Glomerular visceral epithelial cell (primary cell): ENCODE data around the gene TBC1D25.

Source experiments
- DNase-seq: peaks from one replicate; pipeline ENCODE4 v3.0.0-alpha.2; 2016; ENCODE audit errors: extremely low spot score

Gene TBC1D25

DNA sequence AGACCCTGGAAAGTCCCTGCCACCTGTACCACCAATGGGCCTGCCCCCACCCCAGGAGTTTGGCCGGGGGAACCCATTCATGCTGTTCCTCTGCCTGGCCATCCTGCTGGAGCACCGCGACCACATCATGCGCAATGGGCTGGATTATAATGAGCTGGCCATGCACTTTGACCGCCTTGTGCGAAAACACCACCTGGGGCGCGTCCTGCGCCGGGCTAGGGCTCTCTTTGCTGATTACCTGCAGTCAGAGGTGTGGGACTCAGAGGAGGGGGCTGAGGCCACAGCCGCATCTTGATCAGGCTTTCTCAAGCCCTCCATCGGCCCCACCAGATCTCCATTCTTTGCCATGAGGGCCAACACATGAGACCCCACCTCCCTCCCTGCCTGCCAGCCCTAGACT lies 21.2 kb downstream of the TBC1D25 start:
- DNase-seq = no peak

DNA sequence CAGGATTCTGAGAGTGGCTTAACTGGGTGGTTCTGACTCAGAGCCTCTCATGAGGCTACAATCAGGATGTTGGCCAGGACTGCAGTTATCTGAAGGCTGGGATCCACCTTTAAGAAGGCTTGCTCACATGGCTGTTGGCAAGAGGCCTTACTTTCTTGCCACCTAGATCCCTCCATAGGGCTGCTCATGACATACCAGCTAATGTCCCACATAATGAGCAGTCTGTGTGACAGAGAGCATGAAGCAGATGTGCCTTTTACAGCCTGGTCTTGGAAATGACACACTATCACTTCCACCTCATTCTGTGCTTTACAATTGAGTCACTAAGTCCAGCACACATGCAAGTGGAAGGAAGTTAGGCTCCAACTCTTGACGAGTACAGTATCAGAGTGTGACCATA lies 30.4 kb downstream of the TBC1D25 start:
- DNase-seq = no peak

DNA sequence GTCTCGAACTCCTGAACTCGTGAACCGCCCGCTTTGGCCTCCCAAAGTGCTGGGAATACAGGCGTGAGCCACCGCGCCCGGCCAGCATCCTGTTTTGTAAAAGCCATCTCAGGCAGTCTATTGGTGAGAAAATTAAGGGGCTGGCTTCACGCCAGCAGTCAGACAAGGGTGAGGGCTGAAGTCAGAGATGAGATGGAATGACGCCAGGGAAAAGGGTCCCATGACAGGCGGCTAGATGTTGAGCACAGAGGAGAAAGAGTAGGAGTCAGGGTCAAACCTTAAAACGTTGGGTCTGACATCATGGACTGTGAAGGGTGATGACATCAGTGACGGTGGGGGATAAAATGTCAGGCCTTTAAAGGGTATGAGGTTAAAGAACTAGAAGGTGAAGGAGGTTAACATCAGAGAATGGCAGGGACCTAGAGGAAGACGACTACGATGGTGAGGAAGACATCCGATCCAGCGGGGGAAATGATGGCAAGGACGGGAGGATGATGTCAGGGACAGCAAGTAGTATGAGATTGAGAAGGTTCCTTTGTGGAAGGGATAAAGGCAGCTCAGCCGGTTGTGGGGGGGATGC lies 34.3 kb downstream of the TBC1D25 start:
- no peak for DNase-seq

DNA sequence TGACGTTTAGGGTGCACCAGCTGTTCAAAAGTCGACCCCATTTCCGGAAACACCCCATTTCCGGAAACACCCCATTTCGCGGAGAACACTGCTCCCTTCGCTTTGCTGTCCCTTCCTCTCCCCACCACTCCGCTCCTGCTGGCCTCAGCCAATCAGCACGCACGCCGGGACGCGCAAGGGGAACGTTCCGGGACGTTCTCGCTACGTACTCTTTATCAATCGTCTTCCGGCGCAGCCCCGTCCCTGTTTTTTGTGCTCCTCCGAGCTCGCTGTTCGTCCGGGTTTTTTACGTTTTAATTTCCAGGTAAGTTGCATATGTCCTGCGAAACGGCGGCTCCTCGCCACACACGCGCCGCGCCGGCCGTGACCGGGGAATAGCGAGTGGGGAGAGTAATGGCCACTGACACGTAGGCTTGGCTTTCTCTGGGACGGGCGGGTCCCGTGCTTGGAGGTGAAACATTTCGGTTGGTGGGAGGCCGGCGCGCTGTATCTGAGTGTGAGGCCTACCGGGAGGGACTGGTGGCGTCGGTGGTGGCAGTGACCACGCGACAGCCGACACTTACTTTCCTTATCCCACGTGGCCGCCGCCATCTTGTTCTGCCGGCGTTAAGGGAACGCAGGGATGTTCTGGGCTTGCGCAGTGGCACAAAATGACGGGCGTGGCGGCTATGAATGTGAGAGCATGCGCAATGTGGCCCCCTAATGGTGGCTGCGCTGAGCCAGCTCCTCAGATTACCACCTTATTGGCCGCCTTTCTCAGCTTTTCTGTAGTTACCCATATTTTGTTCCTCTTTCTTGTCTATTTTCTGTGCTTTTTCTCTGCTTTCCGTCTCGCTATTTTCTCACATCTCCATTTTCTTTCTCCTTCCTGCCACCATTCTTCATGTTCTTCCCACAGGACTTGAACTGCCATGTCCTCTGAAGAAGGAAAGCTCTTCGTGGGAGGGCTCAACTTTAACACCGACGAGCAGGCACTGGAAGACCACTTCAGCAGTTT lies 35.1 kb downstream of the TBC1D25 start, which contains the start of gene RBM3:
Gene RBM3, plus strand, starts transcription at position 215 of the 997 bp plus-strand sequence. Its CDS starts 697 bp downstream, at position 912.
- peak; percentile 91 for DNase-seq

DNA sequence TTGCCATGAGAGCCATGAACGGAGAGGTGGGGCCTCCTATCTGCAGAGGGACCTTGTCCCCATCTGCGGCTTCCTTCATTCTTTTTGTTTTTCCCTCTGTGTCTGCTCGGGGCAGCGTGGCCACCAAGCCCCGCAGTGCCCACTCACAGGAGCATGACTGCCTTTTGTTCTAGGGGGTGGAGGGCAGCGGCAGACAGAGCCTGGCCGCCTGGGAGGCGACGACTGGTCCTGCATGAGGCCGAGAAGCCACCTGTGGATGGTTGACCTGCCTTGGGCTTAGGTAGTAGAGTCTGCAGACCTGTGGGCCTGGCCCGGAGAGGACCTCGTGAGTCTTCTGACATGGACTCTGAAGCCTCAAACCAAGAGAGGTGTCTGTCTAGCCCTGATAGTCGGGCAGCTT lies 36.1 kb downstream of the TBC1D25 start:
- no peak for DNase-seq

DNA sequence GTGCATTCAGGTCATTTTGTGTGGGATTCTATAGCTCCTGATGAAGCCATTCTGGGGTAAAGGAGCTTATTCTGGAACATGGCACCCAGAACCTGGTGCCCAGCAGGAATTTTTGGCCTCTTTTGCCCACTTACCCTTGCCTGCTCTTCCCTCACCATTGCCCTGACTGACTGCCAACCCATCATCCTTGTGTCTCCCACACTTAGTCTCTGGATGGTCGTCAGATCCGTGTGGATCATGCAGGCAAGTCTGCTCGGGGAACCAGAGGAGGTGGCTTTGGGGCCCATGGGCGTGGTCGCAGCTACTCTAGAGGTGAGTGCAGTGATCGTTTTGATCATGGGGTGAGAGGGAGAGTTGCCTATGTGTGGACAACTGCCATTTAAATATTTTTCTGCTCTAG lies 36.6 kb downstream of the TBC1D25 start:
- no peak for DNase-seq

DNA sequence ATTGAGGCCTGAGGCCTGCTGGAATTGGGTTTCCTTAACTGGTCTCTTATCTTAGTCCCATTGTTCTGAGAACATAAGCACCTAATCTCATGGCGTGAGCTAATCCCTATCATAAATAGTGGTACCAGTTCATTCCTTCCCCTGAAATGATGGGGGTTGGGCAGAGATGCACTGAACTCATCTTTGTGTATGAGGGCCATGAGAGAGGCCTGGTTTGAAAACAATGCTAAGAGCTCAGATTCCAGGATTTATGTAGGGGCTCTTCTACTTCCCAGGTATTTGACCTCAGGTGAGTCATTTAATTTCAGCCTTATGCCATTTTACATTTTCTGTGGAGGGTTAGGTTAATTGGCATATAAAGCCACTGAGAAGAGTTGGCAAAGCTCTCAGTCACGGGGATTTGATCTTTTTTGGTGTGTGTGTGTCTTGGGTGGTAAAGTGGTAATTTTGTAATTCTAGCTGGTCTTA lies 39.2 kb downstream of the TBC1D25 start:
- no peak for DNase-seq

DNA sequence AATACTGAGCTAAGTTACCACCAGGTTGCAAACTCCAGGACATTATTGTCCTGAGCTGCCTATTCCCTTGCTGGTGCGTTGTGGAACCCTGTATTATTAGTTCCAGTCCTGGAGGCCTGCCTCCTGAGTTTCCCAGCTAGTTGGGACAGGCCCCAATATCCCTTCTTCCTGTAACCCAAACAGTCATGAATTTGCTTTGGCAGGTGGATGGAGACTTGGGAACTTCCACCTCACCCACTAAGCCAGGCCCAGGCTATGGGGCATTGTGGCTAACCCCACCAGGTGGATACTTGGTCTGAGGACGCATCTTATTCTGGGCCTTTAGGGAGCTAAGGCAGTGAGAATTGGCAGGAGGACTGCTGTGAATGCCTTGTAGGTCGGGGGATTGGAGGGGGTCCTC lies 39.7 kb downstream of the TBC1D25 start:
- DNase-seq = no peak

DNA sequence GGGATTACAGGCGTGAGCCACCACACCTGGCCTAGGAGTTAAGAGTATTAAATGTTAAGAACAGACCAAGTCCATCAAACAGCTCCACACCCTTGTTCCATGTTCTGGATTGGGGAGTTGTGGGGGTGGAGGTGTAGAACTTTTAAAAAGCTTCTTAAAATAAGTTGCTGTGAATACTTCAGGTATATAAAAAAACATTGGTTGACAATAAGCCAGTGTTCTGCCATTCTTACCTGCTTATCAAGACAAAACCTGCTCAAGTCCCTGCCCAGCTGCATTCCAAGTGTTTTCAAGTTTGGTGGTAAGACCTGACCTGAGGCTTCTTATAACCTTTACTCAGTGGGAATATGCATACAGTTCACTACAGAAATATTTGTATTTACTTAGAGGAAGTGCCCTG lies 41.1 kb downstream of the TBC1D25 start:
- DNase-seq = no peak

DNA sequence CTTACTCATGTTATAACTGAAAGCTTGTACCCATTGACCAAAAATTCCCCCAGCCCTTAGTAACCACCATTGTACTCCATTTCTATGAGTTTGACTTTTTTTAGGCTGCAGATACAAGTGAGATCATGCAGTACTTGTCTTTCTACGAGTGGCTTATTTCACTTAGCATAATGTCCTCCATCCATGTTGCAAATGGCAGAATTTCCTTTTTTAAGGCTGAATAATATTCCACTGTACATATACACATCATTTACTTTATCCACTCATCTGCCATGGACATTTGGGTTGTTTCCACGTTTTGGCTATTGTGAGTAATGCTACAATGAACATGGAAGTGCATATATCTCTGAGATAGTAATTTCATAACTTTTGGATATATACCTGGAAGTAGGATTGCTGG lies 45.2 kb downstream of the TBC1D25 start:
- no peak for DNase-seq

DNA sequence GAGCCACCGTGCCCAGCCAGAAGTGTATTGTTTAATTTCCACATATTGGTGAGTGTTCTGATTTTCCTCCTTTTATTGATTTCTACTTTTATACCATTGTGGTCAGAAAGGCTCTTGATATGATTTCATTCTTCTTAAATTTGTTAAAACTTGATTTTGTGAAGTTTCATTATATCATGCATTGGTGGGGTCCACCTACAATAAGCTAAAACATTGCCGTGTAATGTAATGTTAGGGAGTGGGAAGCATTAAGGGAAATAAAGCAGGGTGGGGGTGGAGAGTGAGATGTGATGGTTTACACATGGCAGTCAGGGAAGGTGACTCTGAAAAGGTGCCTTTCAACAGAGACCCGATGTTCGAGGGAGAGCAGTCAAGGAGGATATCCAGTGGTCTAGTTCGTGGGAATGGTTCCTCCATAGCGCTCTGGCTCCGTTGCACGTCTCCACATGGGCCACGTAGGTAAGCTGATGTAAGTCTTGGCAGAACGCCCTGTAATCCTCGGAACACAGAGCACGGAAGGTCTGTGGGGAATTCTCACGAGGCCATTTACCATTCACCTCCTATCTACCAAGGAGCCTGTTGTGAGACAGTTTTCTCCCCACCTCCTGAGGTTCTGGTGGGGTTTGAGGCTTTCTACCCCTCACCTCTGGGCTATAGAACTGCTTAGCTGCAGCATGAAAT lies 50.1 kb downstream of the TBC1D25 start:
- peak; percentile 71 for DNase-seq

DNA sequence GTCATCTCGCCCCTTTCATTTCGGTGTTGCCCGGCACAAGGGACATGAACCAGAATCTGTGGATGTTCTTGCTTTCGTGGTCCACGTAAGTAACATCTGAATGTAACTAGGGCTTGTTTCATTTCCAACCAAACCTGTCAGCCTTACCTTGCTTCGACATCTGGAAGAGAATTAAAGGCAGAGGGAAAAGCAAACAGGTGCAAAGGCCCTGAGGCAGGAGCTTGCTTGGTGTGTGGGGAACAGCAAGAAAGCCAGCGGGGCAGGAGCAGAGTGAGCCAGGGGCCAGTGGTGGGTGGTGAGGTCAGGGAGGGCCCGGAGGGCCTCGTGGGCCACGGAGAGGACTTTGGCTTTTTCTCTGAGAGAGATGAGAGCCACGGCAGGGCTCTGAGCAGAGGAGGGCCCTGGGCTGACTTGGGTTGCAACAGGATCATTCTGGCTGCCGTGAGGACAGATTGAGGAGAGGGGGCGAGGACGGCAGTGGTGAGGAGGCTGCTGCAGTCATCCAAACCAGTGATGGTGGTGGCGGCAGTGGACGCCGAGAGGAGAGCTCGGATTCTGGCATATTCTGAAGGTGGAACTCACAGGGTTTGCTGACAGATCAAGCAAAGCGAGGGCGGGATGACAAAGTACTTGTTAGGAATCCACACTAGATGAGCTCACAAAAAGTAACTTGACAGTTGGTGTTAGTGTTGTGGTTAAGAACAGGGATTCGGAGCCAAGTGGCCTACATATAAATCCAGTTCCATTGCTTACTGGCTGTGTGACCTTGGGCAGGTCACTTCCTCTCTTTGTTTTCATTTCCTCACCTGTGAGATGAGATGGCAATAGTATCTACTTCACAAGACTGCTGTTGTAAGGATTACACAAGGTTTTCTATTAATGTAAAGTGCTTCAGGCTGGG lies 50.9 kb downstream of the TBC1D25 start:
- DNase-seq = no peak

DNA sequence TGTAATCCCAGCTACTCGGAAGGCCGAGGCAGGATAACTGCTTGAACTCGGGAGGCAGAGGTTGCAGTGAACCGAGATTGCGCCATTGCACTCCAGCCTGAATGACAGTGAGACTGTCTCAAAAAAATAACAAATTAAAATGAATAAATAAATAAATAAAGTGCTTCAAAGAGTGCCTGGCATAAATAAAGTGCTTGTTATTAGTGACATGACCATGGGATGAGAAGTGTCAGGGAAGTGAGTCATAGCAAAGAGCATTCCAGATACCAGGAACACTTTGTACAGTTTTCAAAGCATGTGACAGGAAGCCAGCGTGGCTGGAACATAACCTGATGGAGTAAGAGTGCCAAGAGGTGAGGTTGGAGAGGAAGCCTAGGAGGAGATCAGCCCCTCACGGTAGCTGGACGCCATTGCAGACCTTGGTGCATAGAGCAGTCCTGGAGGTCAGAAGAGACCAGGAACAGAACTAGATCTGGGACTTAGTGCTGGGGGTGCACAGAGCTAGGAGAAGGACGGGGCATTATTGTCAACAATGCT lies 51.8 kb downstream of the TBC1D25 start:
- DNase-seq = peak; percentile 70

DNA sequence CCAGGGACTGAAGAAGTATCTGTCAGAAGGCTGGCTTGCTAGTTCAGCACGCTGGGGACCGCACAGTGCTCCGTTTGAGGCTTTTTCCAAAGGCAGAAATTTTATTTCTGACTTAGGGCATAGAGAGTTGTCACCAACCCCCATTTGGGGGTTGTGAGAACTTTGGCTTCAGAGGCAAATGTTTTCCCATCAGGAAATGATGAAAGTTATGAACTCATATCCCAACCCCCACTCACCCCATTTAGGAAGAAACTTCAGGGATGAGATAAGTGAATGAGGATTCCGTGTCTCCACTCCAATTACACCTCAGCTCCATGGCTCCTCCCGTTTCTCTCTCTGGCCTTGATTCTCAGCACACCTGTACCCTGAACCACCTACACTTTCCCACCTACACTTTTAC lies 53.5 kb downstream of the TBC1D25 start:
- no peak for DNase-seq

DNA sequence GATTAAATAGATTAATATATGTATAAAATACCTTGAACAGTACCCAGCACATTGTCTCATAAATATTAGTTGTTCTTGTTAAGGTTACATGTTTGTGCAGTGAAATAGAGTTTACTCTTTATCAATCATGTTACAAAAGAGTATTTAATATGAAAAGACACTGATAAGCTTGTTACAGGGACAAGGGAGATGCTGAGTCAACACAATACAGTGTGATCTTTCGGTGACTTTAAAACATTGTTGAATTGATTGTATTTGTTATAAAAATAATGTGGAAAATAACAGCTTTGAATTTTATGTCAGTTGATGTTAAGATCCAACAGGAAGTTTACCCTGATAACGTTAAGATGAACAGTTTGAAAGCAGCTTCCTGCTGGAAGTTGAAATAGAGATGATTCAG lies 56.4 kb downstream of the TBC1D25 start:
- no peak for DNase-seq

DNA sequence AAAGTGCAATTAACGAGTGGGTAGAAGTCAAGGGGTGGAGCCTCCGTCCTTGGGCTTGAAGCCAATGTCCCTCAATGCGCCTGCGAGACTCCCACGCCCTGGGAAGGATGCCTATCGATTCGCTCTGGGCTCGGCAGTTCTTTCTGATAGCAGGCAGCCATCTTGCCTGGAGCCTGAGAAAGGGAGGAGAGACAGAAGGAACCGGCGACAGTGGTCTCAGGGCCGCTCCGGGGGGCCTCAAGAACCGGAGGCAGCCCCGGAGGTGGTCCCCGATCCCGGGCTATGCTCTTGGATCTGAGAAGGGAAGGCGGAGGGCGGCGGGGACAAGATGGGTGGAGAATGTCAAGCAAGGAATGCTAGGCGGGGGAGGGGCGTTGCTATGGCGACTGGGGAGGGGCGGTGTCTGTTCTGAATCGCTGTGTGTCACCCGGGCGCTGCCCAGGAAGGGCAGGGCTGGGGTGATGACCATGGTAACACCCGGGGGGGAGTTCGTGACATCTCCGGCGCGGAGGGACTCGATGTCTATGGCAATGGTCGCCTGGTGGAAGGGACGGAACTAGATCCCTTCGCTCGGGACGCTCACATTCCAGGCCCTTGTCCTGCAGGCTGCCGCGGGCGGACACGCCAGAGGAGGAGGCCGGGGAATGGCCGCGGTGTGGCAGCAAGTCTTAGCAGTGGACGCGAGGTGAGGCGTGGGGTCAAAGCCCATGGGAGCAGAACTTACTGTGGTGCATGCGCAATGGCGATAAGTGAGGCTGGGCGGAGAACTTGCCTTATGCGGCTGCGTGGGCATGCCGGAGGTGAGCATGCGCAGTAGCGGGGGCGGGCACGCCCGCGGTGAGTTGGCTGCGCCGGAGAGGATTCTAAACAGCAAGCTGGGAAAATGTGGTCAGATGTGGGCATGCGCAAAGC lies 58.1 kb downstream of the TBC1D25 start, which contains the start of gene WDR13:
Gene WDR13, plus strand, starts transcription at position 140 of the 912 bp plus-strand sequence. Its CDS starts 505 bp downstream, at position 645.
- peak; percentile 93 for DNase-seq

DNA sequence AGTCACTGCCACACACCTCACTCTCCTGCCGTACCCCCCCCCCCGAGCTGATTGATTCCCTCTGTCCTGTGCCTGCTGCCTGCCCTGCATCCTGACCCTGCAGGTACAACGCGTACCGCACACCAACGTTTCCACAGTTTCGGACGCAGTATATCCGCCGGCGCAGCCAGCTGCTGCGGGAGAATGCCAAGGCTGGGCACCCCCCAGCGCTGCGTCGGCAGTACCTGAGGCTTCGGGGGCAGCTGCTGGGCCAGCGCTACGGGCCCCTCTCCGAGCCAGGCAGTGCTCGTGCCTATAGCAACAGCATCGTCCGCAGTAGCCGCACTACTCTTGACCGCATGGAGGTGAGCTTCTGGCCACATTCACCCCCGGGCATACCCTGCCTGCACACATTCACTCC lies 59.1 kb downstream of the TBC1D25 start:
- DNase-seq = no peak

DNA sequence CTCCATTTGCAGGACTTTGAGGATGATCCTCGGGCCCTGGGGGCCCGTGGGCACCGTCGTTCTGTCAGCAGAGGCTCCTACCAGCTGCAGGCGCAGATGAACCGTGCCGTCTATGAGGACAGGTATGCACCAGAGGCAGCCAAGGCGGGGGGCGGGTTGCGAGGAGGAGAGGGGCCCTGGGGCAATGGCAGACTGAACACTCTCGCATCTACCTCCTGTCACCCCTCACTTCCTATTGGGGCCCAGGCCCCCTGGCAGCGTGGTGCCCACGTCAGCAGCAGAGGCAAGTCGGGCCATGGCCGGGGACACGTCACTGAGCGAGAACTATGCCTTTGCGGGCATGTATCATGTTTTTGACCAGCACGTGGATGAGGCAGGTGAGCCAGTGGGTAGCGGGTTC lies 59.8 kb downstream of the TBC1D25 start:
- no peak for DNase-seq

DNA sequence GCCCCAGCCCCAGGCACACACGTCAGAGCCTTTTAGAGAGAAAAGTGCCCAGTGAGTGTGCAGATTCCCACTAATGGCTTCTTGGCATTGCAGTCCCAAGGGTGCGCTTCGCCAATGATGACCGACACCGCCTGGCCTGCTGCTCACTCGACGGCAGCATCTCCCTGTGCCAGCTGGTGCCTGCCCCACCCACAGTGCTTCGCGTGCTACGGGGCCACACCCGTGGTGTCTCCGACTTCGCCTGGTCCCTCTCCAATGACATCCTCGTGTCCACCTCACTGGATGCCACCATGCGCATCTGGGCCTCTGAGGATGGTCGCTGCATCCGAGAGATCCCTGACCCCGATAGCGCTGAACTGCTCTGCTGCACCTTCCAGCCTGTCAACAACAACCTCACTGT lies 60.7 kb downstream of the TBC1D25 start:
- DNase-seq = no peak
